Esophagus muscularis mucosa (tissue), 4 donors: ENCODE data around the gene POFUT2. TPM values are rescaled to one million over a fixed set of nuclear protein-coding genes. Genes with fewer than 3 reads are reported as not detected.

Source experiments
- DNase-seq: peaks from one replicate; pipeline ENCODE4 v3.0.0-alpha.2; 2017; ENCODE audit errors: extremely low spot score
- H3K27ac ChIP-seq, 4 donors: fragments of 200-600 bp; sonication (generic); replicated peaks in 1 of 4; 1 replicate in 3 of 4; 2 replicates in 1 of 4; pipeline ENCODE4 v1.5.1; 2016 to 2019; ENCODE audit warnings: mild to moderate bottlenecking in 1 of 4
- H3K27me3 ChIP-seq, 4 donors: fragments of 200-600 bp; sonication (generic); one replicate each; pipeline versions ENCODE4 v1.5.1 to v1.6.0; 2016 to 2019
- H3K36me3 ChIP-seq, 4 donors: fragments of 200-600 bp; sonication (generic); one replicate each; pipeline ENCODE4 v1.5.1; 2016 to 2019
- H3K4me1 ChIP-seq, 4 donors: fragments of 200-600 bp; sonication (generic); one replicate each; pipeline ENCODE4 v1.5.1; 2016 to 2019
- H3K4me3 ChIP-seq, 4 donors: fragments of 200-600 bp; sonication (generic); 1 replicate in 2 of 4; 2 replicates in 2 of 4; pipeline ENCODE4 v1.5.1; 2016 to 2019; ENCODE audit warnings: mild to moderate bottlenecking in 4 of 4, moderate library complexity in 1 of 4
- H3K9me3 ChIP-seq, 4 donors: fragments of 200-600 bp; sonication (generic); 1 replicate in 3 of 4; 2 replicates in 1 of 4; pipeline ENCODE4 v1.5.1; 2016 to 2019
- CTCF ChIP-seq, 3 experiments: fragments of 200-600 bp in 2 of 3; fragments of 450-650 bp in 1 of 3; sonication (generic) in 2 of 3; IDR thresholded peaks; one replicate each; pipeline ENCODE4 v1.5.1; 2017 to 2019; ENCODE audit warnings: antibody characterized with exemption in 3 of 3, mild to moderate bottlenecking in 2 of 3, moderate library complexity in 1 of 3
- EP300 ChIP-seq: sonication (generic); formaldehyde crosslinking; IDR thresholded peaks from one replicate; pipeline ENCODE4 v1.6.1; 2017; ENCODE audit warnings: antibody characterized with exemption
- POLR2A ChIP-seq: fragments of 450-650 bp; IDR thresholded peaks from one replicate; pipeline ENCODE4 v1.6.1; 2017; ENCODE audit warnings: antibody characterized with exemption, moderate library complexity, mild to moderate bottlenecking, low read depth
- POLR2AphosphoS5 ChIP-seq, 2 donors: sonication (generic); formaldehyde crosslinking; IDR thresholded peaks; one replicate each; pipeline ENCODE4 v1.6.1; 2017; ENCODE audit warnings: antibody characterized with exemption in 2 of 2
- WGBS: methylation state at CpG from one replicate; pipeline ENCODE4 v1.1.5; 2018; 5-methylcytosine and 5-hydroxymethylcytosine counted together
- intact Hi-C: fragments of 100-400 bp; cut with DNase I; formaldehyde crosslinking; loops from one replicate; pipeline ENCODE4 v1.15.1; 2023
- total RNA-seq, 4 donors: library from RNA; depleted of rRNA; stranded (reverse); fragments of >200 nt; gene quantifications; one replicate each; pipeline versions ENCODE4 v1.1.0 to v1.2.1, GENCODE V29; 2016

POFUT2 gene
- total RNA-seq, 4 donors from 2014 or later = 15.8 to 21.6 (median 18.7) TPM

DNA sequence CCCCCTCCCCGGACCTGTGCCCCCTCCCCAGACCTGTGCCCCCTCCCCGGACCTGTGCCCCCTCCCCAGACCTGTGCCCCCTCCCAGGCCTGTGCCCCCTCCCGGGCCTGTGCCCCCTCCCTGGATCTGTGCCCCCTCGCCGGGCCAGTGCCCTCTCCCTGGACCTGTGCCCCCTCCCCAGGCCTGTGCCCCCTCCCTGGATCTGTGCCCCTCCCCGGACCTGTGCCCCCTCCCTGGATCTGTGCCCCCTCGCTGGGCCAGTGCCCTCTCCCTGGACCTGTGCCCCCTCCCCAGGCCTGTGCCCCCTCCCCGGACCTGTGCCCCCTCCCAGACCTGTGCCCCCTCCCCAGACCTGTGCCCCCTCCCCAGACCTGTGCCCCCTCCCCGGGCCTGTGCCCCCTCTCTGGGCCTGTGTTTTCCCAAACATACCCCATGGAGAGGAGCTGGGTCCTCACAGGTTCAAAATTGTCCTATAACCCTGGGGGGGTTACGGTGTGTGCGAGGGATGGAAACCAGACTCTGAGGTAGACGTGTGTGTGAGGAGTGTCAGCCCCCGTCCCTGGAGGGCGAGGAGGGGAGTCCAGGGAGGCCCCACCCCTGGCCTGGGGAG, 47.6 kb upstream of the POFUT2 start:
- H3K4me3 ChIP-seq = no peak overlapping the region
- H3K27me3 ChIP-seq = no peaks in the 10 kb centered on the region
- H3K36me3 ChIP-seq = no peaks in the 10 kb centered on the region
- intact Hi-C loops = no loop called here
- no peak for TF ChIP-seq POLR2AphosphoS5 (IDR thresholded peaks at IDR 0.05)
- TF ChIP-seq CTCF (IDR thresholded peaks at IDR 0.05) = no peak
- no peak for TF ChIP-seq POLR2A
- peaks cover 7 to 20% (median 11%) of the 10 kb centered on the region in 4 donors for H3K4me1 ChIP-seq
- no peak overlapping the region for H3K27ac ChIP-seq
- WGBS = 88% methylated on average over 3 of the region's 14 CpGs
- H3K9me3 ChIP-seq = no peaks in the 10 kb centered on the region
- DNase-seq = no peak

- intact Hi-C loops = no loop called here
- H3K27me3 ChIP-seq = no peaks in the 10 kb centered on the region
- no peak overlapping the region for H3K27ac ChIP-seq
- no peak for DNase-seq
- TF ChIP-seq POLR2A (no peak), CTCF (IDR thresholded peaks at IDR 0.05) (no peak), POLR2AphosphoS5 (IDR thresholded peaks at IDR 0.05) (no peak), EP300 (no peak)
- WGBS = 98% methylated on average over 4 of the region's 9 CpGs
- H3K4me3 ChIP-seq = no peak overlapping the region
- H3K9me3 ChIP-seq = no peaks in the 10 kb centered on the region
- no peaks in the 10 kb centered on the region for H3K36me3 ChIP-seq
- H3K4me1 ChIP-seq = peaks cover 8 to 26% (median 16%) of the 10 kb centered on the region in 4 donors
Observed at GRCh38 chr21:45334591-45335081, 46.9 kb upstream of the POFUT2 start.

DNA sequence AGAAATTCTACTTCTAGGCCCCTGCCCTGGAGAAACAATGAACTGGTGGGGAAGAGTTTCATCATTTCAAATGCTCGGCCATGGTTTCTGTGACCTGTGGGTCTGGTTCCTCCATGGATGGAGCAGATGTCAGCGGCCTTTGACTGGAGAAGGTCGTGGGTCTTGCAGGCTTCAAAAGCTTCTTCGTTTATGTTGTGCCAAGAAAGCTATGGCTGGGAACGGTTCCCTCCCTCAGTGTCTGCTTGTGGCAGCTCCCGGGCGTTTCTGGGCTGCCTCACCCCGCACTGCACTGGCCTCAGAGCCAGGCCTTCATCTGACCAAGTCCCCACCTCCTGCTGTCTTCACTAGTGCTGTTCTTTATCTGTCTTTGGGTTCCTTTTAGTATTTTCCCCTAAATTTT, 46.4 kb upstream of the POFUT2 start:
- intact Hi-C loops = no loop called here
- H3K27ac ChIP-seq = no peak overlapping the region
- peaks cover 6 to 31% (median 21%) of the 10 kb centered on the region in 4 donors for H3K4me1 ChIP-seq
- no peak for DNase-seq
- WGBS = 82% methylated on average over 8 of the region's 8 CpGs
- no peak overlapping the region for H3K4me3 ChIP-seq
- H3K27me3 ChIP-seq = no peaks in the 10 kb centered on the region
- no peaks in the 10 kb centered on the region for H3K36me3 ChIP-seq
- H3K9me3 ChIP-seq = no peaks in the 10 kb centered on the region
- TF ChIP-seq POLR2A = no peak
- no peak for TF ChIP-seq CTCF (IDR thresholded peaks at IDR 0.05)
- no peak for TF ChIP-seq POLR2AphosphoS5 (IDR thresholded peaks at IDR 0.05)
- no peak for TF ChIP-seq EP300

GRCh38 chr21:45333583-45334121, 46.0 kb upstream of the POFUT2 start:
- no peaks in the 10 kb centered on the region for H3K36me3 ChIP-seq
- H3K27me3 ChIP-seq = no peaks in the 10 kb centered on the region
- peaks cover 6 to 34% (median 21%) of the 10 kb centered on the region in 4 donors for H3K4me1 ChIP-seq
- no peak for DNase-seq
- no peak overlapping the region for H3K27ac ChIP-seq
- no peaks in the 10 kb centered on the region for H3K9me3 ChIP-seq
- no peak overlapping the region for H3K4me3 ChIP-seq
- TF ChIP-seq POLR2A (no peak), POLR2AphosphoS5 (IDR thresholded peaks at IDR 0.05) (no peak), EP300 (no peak), CTCF (IDR thresholded peaks at IDR 0.05) (no peak)
- intact Hi-C loops = no loop called here
- WGBS = 87% methylated on average over 18 of the region's 18 CpGs
